Neural progenitor cell (in vitro differentiated cells): ENCODE measurements around the gene RBFOX2. TPM values are rescaled to one million over a fixed set of nuclear protein-coding genes. Genes with fewer than 3 reads are reported as not detected.

Source experiments
- DNase-seq: peaks from one replicate; pipeline ENCODE4 v3.0.0-alpha.2; 2016; ENCODE audit warnings: low spot score
- H2AFZ ChIP-seq: fragments of 200-600 bp; sonication (generic); replicated peaks from 2 replicates; pipeline ENCODE4 v1.6.1; 2016; ENCODE audit warnings: antibody characterized with exemption
- H3F3A ChIP-seq: fragments of 200-600 bp; sonication (generic); 2 replicates; pipeline ENCODE4 v1.6.1; 2016; ENCODE audit warnings: antibody characterized with exemption, low read depth
- H3K27ac ChIP-seq: fragments of 200-600 bp; sonication (generic); 2 replicates; pipeline ENCODE4 v1.5.1; 2016; ENCODE audit warnings: mild to moderate bottlenecking
- H3K27me3 ChIP-seq: fragments of 200-600 bp; sonication (generic); 2 replicates; pipeline ENCODE4 v1.6.1; 2016; ENCODE audit warnings: mild to moderate bottlenecking, moderate library complexity
- H3K36me3 ChIP-seq: fragments of 200-600 bp; sonication (generic); 2 replicates; pipeline ENCODE4 v1.5.1; 2016
- H3K4me1 ChIP-seq: fragments of 200-600 bp; sonication (generic); 2 replicates; pipeline ENCODE4 v1.6.1; 2016; ENCODE audit warnings: mixed run types
- H3K4me2 ChIP-seq: fragments of 200-600 bp; sonication (generic); 2 replicates; pipeline ENCODE4 v1.6.1; 2016
- H3K4me3 ChIP-seq: fragments of 200-600 bp; sonication (generic); 2 replicates; pipeline ENCODE4 v1.5.1; 2016
- H3K79me2 ChIP-seq: fragments of 200-600 bp; sonication (generic); 2 replicates; pipeline ENCODE4 v1.6.1; 2016; ENCODE audit warnings: low read depth
- H3K9ac ChIP-seq: fragments of 200-600 bp; sonication (generic); 2 replicates; pipeline ENCODE4 v1.6.1; 2016
- H3K9me3 ChIP-seq: fragments of 200-600 bp; sonication (generic); 2 replicates; pipeline ENCODE4 v1.5.1; 2016; ENCODE audit warnings: low read depth
- H4K20me1 ChIP-seq: fragments of 200-600 bp; sonication (generic); 2 replicates; pipeline ENCODE4 v1.6.1; 2016; ENCODE audit warnings: low read depth
- H3K27ac Mint-ChIP-seq: 3 replicates; pipeline ENCODE4 v1.8.0; 2021; ENCODE audit warnings: mixed read lengths
- H3K27me3 Mint-ChIP-seq: 2 replicates; pipeline ENCODE4 v1.8.0; 2022; ENCODE audit warnings: low read depth, mild to moderate bottlenecking, inconsistent platforms, moderate library complexity, mixed read lengths; ENCODE audit not compliant: insufficient read depth
- H3K36me3 Mint-ChIP-seq: 3 replicates; pipeline ENCODE4 v1.8.0; 2021; ENCODE audit warnings: mixed read lengths
- H3K4me1 Mint-ChIP-seq: 3 replicates; pipeline ENCODE4 v1.8.0; 2021; ENCODE audit warnings: mixed read lengths
- H3K4me3 Mint-ChIP-seq: 3 replicates; pipeline ENCODE4 v1.8.0; 2021; ENCODE audit warnings: mild to moderate bottlenecking, moderate library complexity, mixed read lengths
- H3K9me3 Mint-ChIP-seq: 3 replicates; pipeline ENCODE4 v1.8.0; 2020; ENCODE audit warnings: mixed read lengths
- CTCF ChIP-seq: fragments of 200-600 bp; sonication (generic); IDR thresholded peaks from 2 replicates; pipeline ENCODE4 v1.5.1; 2017; ENCODE audit warnings: antibody characterized with exemption, mild to moderate bottlenecking
- EZH2 ChIP-seq: fragments of 200-600 bp; sonication (generic); IDR thresholded peaks from 2 replicates; pipeline ENCODE4 v1.6.1; 2017; ENCODE audit warnings: antibody characterized with exemption, mild to moderate bottlenecking, moderate library complexity
- EZH2phosphoT487 ChIP-seq: fragments of 200-600 bp; sonication (generic); IDR thresholded peaks from 2 replicates; pipeline ENCODE4 v1.6.1; 2017; ENCODE audit warnings: antibody characterized with exemption
- total RNA-seq: library from RNA; depleted of rRNA; stranded (reverse); fragments of >200 nt; gene quantifications from 2 replicates; pipeline ENCODE4 v1.2.3, GENCODE V29; 2015; ENCODE audit warnings: low replicate concordance

RBFOX2 gene
- total RNA-seq, 1 donor from 2014 or later = 163 TPM

- Histone ChIP-seq H3K79me2 (peaks cover 100% of the 10 kb centered on the region), H3K4me3 (no peak overlapping the region), H3K36me3 (no peaks in the 10 kb centered on the region), H3K9me3 (no peaks in the 10 kb centered on the region), H3K9ac (no peak overlapping the region), H2AFZ (no peak overlapping the region), H3K27me3 (no peaks in the 10 kb centered on the region), H3K4me2 (peak overlapping the region; percentile 27), H4K20me1 (peaks cover 76% of the 10 kb centered on the region), H3F3A (peaks cover 21% of the 10 kb centered on the region), H3K4me1 (peaks cover 58% of the 10 kb centered on the region), H3K27ac (peak overlapping the region; percentile 35)
- Mint-ChIP-seq H3K9me3 (peaks cover 10% of the 10 kb centered on the region), H3K4me1 (peaks cover 66% of the 10 kb centered on the region), H3K36me3 (peaks cover 13% of the 10 kb centered on the region), H3K27ac (peak overlapping the region; percentile 92), H3K4me3 (peak overlapping the region; percentile 13), H3K27me3 (no peaks in the 10 kb centered on the region)
- no peak for DNase-seq
- no peak for TF ChIP-seq EZH2
- no peak for TF ChIP-seq CTCF
- TF ChIP-seq EZH2phosphoT487 = no peak
Measured at GRCh38 chr22:36017651-36018091, 11.0 kb downstream of the RBFOX2 start.

GRCh38 chr22:36016684-36017083, 11.9 kb downstream of the RBFOX2 start:
- H3K36me3 ChIP-seq = no peaks in the 10 kb centered on the region
- peaks cover 21% of the 10 kb centered on the region for H3F3A ChIP-seq
- peaks cover 9% of the 10 kb centered on the region for H3K36me3 Mint-ChIP-seq
- H3K79me2 ChIP-seq = peaks cover 100% of the 10 kb centered on the region
- no peak for TF ChIP-seq CTCF
- TF ChIP-seq EZH2 = no peak
- no peak for TF ChIP-seq EZH2phosphoT487
- H3K4me3 ChIP-seq = no peak overlapping the region
- H3K27me3 ChIP-seq = no peaks in the 10 kb centered on the region
- H3K27me3 Mint-ChIP-seq = no peaks in the 10 kb centered on the region
- H3K27ac ChIP-seq = no peak overlapping the region
- no peak overlapping the region for H3K4me2 ChIP-seq
- no peak for DNase-seq
- peaks cover 63% of the 10 kb centered on the region for H3K4me1 Mint-ChIP-seq
- peaks cover 48% of the 10 kb centered on the region for H3K4me1 ChIP-seq
- H3K9ac ChIP-seq = no peak overlapping the region
- peaks cover 76% of the 10 kb centered on the region for H4K20me1 ChIP-seq
- peak overlapping the region; percentile 88 for H3K27ac Mint-ChIP-seq
- H3K9me3 ChIP-seq = no peaks in the 10 kb centered on the region
- no peak overlapping the region for H3K4me3 Mint-ChIP-seq
- peaks cover 8% of the 10 kb centered on the region for H3K9me3 Mint-ChIP-seq
- H2AFZ ChIP-seq = no peak overlapping the region

GRCh38 chr22:36015811-36016529, 12.7 kb downstream of the RBFOX2 start:
- Histone ChIP-seq H3K79me2 (peaks cover 100% of the 10 kb centered on the region), H3K4me2 (peak overlapping the region; percentile 23), H3K27me3 (no peaks in the 10 kb centered on the region), H3K4me3 (no peak overlapping the region), H2AFZ (no peak overlapping the region), H3K36me3 (no peaks in the 10 kb centered on the region), H4K20me1 (peaks cover 81% of the 10 kb centered on the region), H3K27ac (no peak overlapping the region), H3F3A (peaks cover 27% of the 10 kb centered on the region), H3K4me1 (peaks cover 48% of the 10 kb centered on the region), H3K9ac (no peak overlapping the region), H3K9me3 (no peaks in the 10 kb centered on the region)
- TF ChIP-seq EZH2 (no peak), EZH2phosphoT487 (no peak), CTCF (no peak)
- Mint-ChIP-seq H3K27me3 (no peaks in the 10 kb centered on the region), H3K9me3 (peaks cover 5% of the 10 kb centered on the region), H3K36me3 (peaks cover 6% of the 10 kb centered on the region), H3K4me3 (peak overlapping the region; percentile 63), H3K4me1 (peaks cover 64% of the 10 kb centered on the region), H3K27ac (peak overlapping the region; percentile 55)
- no peak for DNase-seq
